Dermis blood vessel endothelial cell (primary cell): ENCODE results near the gene ITGAE. TPM values are rescaled to one million over a fixed set of nuclear protein-coding genes. Genes with fewer than 3 reads are reported as not detected.
"Not testable (repeated sequence)": the region's sequence is repeated elsewhere in the genome, so short reads cannot be mapped to it uniquely, and the experiment has no call there.

Experiments
- DNase-seq: peaks from one replicate; pipeline ENCODE4 v3.0.0; 2010
- total RNA-seq: library from RNA; depleted of rRNA; stranded (reverse); fragments of >200 nt; gene quantifications from 2 replicates; pipeline ENCODE4 v1.2.3, GENCODE V29; 2014

Gene ITGAE
- total RNA-seq, 1 donor from 2014 or later, result 15.7 TPM

DNA sequence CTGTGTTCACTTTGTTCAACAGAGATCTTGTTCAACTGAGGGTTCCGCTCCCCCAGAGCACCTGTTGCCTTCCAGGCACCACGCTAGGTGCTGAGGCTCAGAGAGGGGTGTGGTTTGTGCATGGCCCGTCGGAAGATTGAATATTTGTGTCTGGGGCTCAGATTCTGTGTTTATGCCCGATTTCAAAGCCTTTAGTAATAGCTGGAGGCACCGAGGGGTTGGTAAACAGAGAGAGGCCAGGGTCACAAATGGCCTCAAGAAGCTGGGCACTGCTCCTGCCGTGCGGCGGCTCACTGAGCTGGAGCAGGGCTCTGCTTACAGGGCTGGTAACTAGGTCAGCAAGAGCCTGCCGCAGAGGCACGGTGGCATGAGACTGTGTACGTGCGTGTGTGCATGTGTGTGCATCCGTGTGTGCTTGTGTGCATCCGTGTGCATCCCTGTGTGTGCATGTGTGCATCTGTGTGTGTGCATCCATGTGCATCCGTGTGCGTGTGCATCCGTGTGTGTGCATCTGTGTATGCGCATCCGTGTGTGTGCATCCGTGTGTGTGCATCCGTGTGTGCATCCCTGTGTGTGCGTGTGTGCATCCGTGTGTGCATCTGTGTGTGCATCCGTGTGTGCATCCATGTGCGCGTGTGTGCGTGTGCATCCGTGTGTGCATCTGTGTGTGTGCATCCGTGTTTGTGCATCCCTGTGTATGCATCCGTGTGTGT, 5.4 kb downstream of the ITGAE start:
- DNase-seq, result no peak

DNA sequence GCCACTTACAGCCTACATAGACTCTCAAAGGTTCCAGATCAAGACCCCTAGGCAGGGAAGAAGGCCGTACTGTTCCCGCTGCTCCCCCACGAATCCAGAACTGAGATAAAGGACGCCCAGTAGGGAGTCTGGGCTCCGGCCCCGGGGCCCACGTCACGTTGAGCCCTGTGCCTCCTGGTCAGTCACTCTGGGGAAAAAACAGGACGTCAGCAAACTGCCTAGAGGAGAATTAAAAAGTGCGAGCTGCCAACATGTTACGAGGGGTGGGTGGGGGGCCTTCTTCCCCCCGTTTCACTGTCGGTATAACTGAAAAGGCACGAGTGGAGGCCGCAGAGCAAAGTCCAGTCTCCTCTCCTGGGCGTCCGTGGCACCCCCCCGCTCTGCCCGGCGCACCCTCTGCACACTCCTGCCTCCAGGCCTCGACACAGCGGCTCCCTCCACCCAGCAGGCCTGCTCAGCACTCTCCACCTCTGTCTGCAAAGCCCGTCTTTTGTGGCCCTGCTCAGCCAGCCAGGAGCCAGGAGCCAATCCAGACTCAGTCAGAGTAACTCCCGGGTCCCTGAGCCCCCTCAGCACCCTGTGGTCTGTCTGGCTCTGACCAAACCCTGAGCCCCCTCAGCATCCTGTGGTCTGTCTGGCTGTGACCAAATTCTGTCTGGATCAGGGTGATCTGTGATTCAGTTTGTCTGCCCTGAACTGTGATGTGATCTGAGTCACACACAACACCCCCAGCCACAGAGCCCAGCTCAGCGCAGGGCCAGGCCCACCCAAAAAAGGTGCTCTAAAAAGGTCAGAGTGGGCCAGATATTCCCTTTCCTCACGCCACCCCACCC, 6.2 kb downstream of the ITGAE start:
- no peak for DNase-seq

GRCh38 chr17:3794152-3794551, 6.8 kb downstream of the ITGAE start:
- DNase-seq, result not testable (repeated sequence)

GRCh38 chr17:3793258-3793657, 7.7 kb downstream of the ITGAE start:
- not testable (repeated sequence) for DNase-seq

GRCh38 chr17:3792481-3792880, 8.5 kb downstream of the ITGAE start:
- DNase-seq, result no peak

DNA sequence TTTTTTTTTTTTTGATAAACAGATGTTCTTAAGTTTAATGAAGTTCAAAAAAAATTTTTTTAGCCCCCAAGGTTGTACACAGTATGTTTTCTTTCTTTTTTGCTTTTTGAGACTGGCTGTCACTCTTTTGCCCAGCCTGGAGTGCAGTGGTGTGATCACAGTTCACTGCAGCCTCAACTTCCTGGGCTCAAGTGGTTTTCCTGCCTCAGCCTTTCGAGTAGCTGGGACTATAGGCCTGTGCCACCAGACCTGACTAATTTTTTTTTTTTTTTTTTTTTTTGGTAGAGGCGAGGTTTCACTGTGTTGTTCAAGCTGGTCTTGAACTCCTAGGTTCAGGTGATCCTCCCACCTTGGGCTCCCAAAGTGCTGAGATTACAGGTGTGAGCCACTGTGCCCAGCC, 12.8 kb downstream of the ITGAE start:
- DNase-seq, result no peak

GRCh38 chr17:3785323-3785722, 15.7 kb downstream of the ITGAE start:
- DNase-seq, result not testable (repeated sequence)

DNA sequence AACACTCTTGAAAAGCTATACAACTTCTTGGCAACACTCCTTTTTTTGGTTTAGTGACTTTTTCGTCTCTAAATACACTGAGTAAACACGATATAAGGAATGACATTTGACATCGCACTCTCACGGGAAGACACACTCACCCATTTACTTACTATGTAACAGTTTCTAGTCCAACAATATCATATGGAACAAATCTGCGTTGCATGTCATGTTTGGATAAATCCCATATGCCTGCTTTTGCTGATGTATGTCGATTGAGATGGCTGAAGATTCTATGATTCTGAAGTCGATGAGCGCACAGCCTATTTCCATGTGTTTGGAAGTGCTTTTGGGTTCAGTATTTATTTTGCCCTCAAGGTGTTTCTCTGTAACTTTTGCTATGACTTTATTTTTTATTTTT, 18.2 kb downstream of the ITGAE start:
- no peak for DNase-seq

DNA sequence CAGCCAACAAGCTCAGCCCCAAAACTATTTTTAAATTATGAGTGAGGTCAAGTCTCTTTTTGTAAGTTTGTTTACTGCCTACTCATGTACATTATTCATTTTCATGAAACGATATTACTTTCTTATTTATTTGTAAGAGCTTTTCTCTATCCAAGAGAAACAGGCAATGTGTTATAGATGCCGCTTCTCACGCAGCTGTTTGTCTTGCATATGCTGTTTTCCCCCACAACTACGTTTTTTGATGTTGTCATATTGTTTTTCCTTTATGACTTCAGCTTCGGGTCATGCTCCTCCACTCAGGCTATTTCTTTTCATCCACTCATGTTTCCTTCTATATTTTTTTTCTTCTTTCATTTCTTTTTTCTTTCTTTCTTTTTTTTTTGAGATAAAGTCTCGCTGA, 20.0 kb downstream of the ITGAE start:
- no peak for DNase-seq

DNA sequence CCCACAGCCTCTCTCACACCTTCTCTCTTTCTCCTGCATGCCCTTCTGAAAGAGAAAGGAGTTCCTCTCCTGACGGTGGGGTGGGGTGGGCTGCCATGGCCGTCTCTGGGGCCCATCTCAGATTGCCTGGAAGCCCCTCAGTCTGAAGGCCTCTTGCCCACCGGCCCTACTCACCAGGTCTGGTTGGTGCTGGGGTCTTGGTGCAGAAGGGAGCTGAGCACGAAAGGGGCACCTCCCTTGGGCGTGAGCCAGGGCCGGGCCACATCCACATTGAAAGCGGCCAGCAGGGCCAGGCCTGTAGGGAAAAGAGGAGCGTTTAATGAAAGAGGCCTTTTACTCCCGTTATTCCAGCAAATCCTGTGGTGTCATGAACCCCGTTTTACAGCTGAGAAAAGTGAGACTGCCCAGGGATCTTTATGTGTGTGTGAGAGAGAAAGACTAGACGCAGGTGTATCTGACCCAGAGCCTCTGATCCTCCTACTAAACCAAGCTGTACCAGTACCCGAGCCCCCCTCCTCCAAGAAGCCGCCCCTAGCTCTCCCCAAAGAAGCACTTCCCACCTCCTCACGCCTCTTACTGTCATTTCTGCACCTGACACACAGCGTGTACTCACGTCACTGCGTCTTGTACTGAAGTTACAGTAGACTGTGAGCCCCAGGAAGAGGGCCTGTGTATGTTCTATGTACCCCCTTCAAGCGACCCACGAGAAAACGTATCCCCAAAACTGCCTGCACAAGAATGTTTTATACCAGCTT, 23.4 kb downstream of the ITGAE start:
- DNase-seq, result no peak

- DNase-seq, result no peak
Measured at GRCh38 chr17:3773966-3774365, 27.0 kb downstream of the ITGAE start.

DNA sequence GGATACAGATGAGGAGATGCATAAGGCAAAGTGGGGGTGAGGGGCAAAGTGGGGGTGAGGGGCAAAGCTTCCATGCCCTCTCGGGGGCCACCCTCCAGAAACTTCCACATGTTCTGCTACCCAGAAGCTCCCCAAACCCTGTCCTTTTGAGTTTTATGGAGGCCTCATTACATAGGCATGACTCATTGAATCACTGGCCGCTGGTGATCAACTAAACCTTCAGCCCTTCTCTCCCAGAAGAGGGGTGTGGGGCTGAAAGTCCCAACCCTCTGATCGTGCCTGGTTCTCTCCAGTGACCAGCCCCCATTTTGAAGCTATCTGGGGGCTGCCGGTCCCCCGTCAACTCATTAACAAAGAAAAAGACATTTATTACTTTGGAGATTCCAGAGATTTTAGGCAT, 27.5 kb downstream of the ITGAE start:
- DNase-seq, result no peak

DNA sequence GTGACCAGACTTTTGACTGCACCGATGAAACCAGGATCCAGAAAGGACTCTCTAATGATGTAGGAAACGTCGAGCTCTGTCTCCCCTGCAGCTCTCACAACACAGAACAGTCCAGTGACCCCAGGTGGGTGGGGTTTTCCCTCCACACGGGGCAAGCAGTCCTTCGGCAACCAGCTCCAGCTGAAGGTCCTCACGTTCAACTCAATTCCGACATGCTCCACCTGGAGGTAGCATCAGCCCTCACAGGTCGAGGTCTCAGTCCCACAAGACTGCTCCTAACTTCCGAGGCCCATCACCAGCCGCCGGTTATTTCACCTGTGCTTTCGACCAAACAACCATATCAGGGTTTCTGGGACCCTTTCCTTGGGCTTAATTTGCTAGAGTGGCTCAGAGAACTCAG, 28.2 kb downstream of the ITGAE start:
- DNase-seq, result no peak

GRCh38 chr17:3771140-3771539, 29.8 kb downstream of the ITGAE start:
- DNase-seq, result no peak

GRCh38 chr17:3770466-3770865, 30.5 kb downstream of the ITGAE start:
- DNase-seq, result no peak

GRCh38 chr17:3768769-3769168, 32.2 kb downstream of the ITGAE start:
- DNase-seq, result no peak

DNA sequence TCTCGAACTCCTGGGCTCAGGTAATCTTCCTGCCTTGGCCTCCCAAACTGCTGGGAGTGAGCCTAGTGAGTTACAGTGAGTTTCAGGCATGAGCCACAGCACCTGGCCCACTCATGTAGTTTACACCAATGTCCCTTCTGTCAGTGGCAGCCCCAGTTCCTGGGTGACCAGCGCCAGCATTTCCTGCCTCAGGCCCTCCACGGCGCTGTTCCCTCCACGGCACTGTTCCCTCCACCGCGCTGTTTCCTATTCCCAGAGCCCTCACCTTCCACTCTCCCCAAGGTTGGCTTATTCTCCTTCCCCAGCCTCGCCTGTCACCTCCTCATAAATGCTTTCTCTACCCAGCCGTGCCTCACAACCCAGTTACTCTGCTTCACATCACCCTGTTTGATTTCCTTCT, 32.6 kb downstream of the ITGAE start:
- no peak for DNase-seq

DNA sequence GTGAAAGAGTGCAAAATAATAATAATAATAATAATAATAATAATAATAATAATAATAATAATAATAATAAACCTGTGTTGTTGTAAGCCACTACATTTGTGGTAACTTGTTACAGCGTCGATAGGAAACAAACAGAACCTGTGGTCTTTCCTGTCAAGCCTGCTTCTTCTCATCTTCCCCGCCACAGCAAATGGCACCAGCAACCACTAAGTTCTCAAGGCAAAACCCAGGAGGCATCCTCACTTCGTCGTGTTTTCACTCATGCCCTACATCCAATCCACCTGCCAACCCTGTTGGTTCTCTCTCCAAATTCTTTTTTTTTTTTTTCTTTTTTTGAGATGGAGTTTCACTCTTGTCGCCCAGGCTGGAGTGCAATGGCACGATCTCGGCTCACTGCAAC, 34.2 kb downstream of the ITGAE start:
- no peak for DNase-seq

GRCh38 chr17:3765981-3766380, 35.0 kb downstream of the ITGAE start:
- DNase-seq, result no peak

DNA sequence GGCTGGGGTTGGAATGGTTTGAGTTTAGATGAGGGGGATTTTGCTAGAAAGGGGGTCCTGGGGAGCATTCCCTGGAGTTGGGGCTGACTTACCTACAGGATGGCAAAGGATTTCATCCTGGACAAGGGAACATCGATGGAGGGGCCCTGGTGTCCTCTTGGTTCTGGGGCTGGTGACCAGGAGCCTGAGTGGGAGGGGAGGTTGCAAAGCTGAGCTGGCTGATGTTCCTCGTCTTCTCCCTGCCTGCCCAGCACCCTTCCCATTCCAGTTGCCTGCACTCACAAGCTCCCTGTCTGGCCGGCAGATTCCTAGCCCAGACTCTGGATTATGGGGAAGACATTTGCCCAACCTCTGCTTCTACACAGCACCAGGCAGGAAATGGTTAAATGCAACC, 37.2 kb downstream of the ITGAE start:
- no peak for DNase-seq

- no peak for DNase-seq
Measured at GRCh38 chr17:3762922-3763776, 37.8 kb downstream of the ITGAE start.

DNA sequence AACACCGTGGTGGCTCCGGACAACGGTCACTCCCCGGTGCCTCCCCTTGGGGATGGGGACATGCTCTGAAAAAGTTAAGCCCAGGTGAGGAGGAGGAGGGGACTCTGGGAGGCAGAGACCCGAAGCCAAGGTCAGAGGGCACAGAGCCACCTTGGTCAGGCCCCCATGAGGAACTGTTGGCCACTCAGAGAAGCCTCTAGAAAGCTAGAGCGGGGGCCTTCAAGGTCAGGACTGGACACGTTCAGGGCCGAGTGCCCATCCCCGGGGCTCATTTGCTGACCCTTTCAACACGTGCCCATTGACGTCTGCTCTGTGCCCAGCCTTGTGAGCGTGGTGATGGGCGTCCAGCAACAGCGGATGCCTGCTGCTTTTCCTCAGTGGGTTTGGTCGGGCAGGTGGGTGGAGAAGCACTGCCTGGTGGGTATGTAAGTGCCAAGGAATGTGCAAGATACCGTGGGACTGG, 39.0 kb downstream of the ITGAE start:
- DNase-seq, result no peak
